Astrocyte (in vitro differentiated cells and primary cell): ENCODE results near the gene GOLGA5.

Experiments used
- EZH2 ChIP-seq: IDR thresholded peaks from 2 replicates; pipeline ENCODE4 v1.6.1; 2012; ENCODE audit warnings: mild to moderate bottlenecking, low read length, inconsistent platforms; ENCODE audit not compliant: insufficient read depth
- TF ChIP-seq, protein P1 (sequence below): IDR thresholded peaks from 2 replicates; pipeline ENCODE4 v1.5.1; 2011; ENCODE audit warnings: low read depth, mild to moderate bottlenecking, inconsistent platforms, low read length, moderate library complexity; ENCODE audit not compliant: insufficient read depth

DNA sequence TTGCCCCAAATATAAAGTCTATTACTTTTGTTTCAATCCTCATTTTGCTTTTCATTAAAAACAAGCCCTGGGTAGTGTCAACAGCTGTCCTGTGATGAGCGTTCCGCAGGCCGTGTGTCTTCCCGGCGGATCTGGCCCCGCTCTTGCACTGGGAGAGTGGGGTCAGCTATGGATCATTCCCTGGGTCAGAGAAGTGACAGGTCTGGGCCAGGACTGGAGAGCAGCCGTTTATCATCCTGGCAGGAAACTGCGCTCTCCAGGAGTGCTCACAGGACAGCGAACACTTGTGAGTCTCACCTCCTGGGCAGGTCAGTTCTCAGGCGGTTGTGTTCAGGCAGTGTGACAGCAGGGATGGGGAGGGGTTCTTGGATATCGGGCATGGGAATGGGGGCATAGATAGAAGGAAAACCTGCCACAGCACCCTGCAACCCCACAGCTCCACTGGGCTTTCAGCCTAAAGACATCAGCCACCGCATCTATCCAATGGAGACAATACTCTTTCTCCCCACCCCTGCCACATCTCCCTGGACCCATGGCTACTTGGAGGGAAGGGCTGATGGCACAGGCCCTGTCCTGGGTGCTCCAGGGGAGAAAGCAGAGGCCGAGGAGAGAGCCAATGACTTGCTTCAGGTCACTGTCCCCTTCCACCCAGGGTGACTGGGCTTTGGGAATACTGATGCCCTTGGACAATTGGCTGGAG lies 81.0 kb downstream of the GOLGA5 start:
- TF ChIP-seq, protein P1, sequence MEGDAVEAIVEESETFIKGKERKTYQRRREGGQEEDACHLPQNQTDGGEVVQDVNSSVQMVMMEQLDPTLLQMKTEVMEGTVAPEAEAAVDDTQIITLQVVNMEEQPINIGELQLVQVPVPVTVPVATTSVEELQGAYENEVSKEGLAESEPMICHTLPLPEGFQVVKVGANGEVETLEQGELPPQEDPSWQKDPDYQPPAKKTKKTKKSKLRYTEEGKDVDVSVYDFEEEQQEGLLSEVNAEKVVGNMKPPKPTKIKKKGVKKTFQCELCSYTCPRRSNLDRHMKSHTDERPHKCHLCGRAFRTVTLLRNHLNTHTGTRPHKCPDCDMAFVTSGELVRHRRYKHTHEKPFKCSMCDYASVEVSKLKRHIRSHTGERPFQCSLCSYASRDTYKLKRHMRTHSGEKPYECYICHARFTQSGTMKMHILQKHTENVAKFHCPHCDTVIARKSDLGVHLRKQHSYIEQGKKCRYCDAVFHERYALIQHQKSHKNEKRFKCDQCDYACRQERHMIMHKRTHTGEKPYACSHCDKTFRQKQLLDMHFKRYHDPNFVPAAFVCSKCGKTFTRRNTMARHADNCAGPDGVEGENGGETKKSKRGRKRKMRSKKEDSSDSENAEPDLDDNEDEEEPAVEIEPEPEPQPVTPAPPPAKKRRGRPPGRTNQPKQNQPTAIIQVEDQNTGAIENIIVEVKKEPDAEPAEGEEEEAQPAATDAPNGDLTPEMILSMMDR, result no peak
- no peak for TF ChIP-seq EZH2
